ENCODE measurements around the gene LARP1. TPM values are rescaled to one million over a fixed set of nuclear protein-coding genes. Genes with fewer than 3 reads are reported as not detected.

LARP1 gene
- total RNA-seq, 1 experiment from 2014 or later, result 63.9 TPM

GRCh38 chr5:154737667-154738320 lies 17.4 kb upstream of the LARP1 start:
- Histone ChIP-seq H3K27ac (ENCODE audit: low read length) (no peak overlapping the region), H3K4me3 (ENCODE audit: low read length) (no peak overlapping the region), H2AFZ (ENCODE audit: low read length) (no peak overlapping the region)

GRCh38 chr5:154740483-154740882 lies 14.7 kb upstream of the LARP1 start:
- H3K27ac ChIP-seq (ENCODE audit: low read length), result no peak overlapping the region
- H3K9ac ChIP-seq (ENCODE audit: low read length), result no peak overlapping the region
- H4K20me1 ChIP-seq (ENCODE audit: low read length), result no peaks in the 10 kb centered on the region
- no peaks in the 10 kb centered on the region for H3K79me2 ChIP-seq (ENCODE audit: low read length)
- H3K9me2 ChIP-seq (replicated peaks; ENCODE audit: low read length), result no peaks in the 10 kb centered on the region
- ChIA-PET POLR2A (ENCODE audit: unreplicated experiment) (no interaction called here), CTCF (no interaction called here)
- H3K4me3 ChIP-seq (ENCODE audit: low read length), result no peak overlapping the region
- ATAC-seq (no peak), DNase-seq (no peak)
- no peaks in the 10 kb centered on the region for H3K4me1 ChIP-seq (ENCODE audit: insufficient read depth, low read length)
- H3K36me3 ChIP-seq (ENCODE audit: low read depth, low read length), result no peaks in the 10 kb centered on the region
- intact Hi-C loops (cut with micrococcal nuclease), result no loop called here
- H3K27me3 ChIP-seq (ENCODE audit: low read length), result no peaks in the 10 kb centered on the region
- no peaks in the 10 kb centered on the region for H3K9me3 ChIP-seq (ENCODE audit: low read length)
- no peak overlapping the region for H2AFZ ChIP-seq (ENCODE audit: low read length)
- BruUV-seq (replicated peaks), result no TSS peak
- no peak for TF ChIP-seq CTCF (conservative IDR thresholded peaks at IDR 0.05; ENCODE audit: low read depth, low read length)
- TF ChIP-seq EZH2phosphoT487 (IDR thresholded peaks at IDR 0.05; ENCODE audit: borderline replicate concordance, low read length), result no peak
- TF ChIP-seq EZH2 (IDR thresholded peaks at IDR 0.05; ENCODE audit: low read length, unreplicated experiment), result no peak
- H3F3A ChIP-seq (ENCODE audit: low read length, unreplicated experiment), result no peaks in the 10 kb centered on the region
- no peak overlapping the region for H3K4me2 ChIP-seq (ENCODE audit: low read length)

More at GRCh38 chr5:154737667-154738320, 17.4 kb upstream of the LARP1 start:
- H3K79me2 ChIP-seq (ENCODE audit: low read length), result no peaks in the 10 kb centered on the region
- no peaks in the 10 kb centered on the region for H3K27me3 ChIP-seq (ENCODE audit: low read length)
- no peaks in the 10 kb centered on the region for H3K36me3 ChIP-seq (ENCODE audit: low read depth, low read length)
- ChIA-PET POLR2A (ENCODE audit: unreplicated experiment) (no interaction called here), CTCF (no interaction called here)
- BruUV-seq (replicated peaks), result no TSS peak
- no peaks in the 10 kb centered on the region for H3K9me2 ChIP-seq (replicated peaks; ENCODE audit: low read length)
- intact Hi-C loops (cut with micrococcal nuclease), result no loop called here
- no peak overlapping the region for H3K4me2 ChIP-seq (ENCODE audit: low read length)
- ATAC-seq (no peak), DNase-seq (no peak)
- no peak overlapping the region for H3K9ac ChIP-seq (ENCODE audit: low read length)
- no peaks in the 10 kb centered on the region for H3K9me3 ChIP-seq (ENCODE audit: low read length)
- H3F3A ChIP-seq (ENCODE audit: low read length, unreplicated experiment), result no peaks in the 10 kb centered on the region
- H3K4me1 ChIP-seq (ENCODE audit: insufficient read depth, low read length), result no peaks in the 10 kb centered on the region
- H4K20me1 ChIP-seq (ENCODE audit: low read length), result no peaks in the 10 kb centered on the region
- TF ChIP-seq EZH2 (IDR thresholded peaks at IDR 0.05; ENCODE audit: low read length, unreplicated experiment) (no peak), EZH2phosphoT487 (IDR thresholded peaks at IDR 0.05; ENCODE audit: borderline replicate concordance, low read length) (no peak), CTCF (conservative IDR thresholded peaks at IDR 0.05; ENCODE audit: low read depth, low read length) (no peak)

GRCh38 chr5:154740957-154741356 lies 14.2 kb upstream of the LARP1 start:
- Histone ChIP-seq H3K79me2 (ENCODE audit: low read length) (no peaks in the 10 kb centered on the region), H3K27me3 (ENCODE audit: low read length) (no peaks in the 10 kb centered on the region), H2AFZ (ENCODE audit: low read length) (no peak overlapping the region), H3K36me3 (ENCODE audit: low read depth, low read length) (no peaks in the 10 kb centered on the region), H3K27ac (ENCODE audit: low read length) (no peak overlapping the region), H3K9me2 (replicated peaks; ENCODE audit: low read length) (no peaks in the 10 kb centered on the region), H3F3A (ENCODE audit: low read length, unreplicated experiment) (no peaks in the 10 kb centered on the region), H3K9me3 (ENCODE audit: low read length) (no peaks in the 10 kb centered on the region), H3K4me2 (ENCODE audit: low read length) (no peak overlapping the region), H4K20me1 (ENCODE audit: low read length) (no peaks in the 10 kb centered on the region), H3K9ac (ENCODE audit: low read length) (no peak overlapping the region), H3K4me1 (ENCODE audit: insufficient read depth, low read length) (no peaks in the 10 kb centered on the region), H3K4me3 (ENCODE audit: low read length) (no peak overlapping the region)
- ATAC-seq, result no peak
- ChIA-PET CTCF (no interaction called here), POLR2A (ENCODE audit: unreplicated experiment) (no interaction called here)
- no TSS peak for BruUV-seq (replicated peaks)
- TF ChIP-seq EZH2phosphoT487 (IDR thresholded peaks at IDR 0.05; ENCODE audit: borderline replicate concordance, low read length), result no peak
- TF ChIP-seq CTCF (conservative IDR thresholded peaks at IDR 0.05; ENCODE audit: low read depth, low read length), result no peak
- TF ChIP-seq EZH2 (IDR thresholded peaks at IDR 0.05; ENCODE audit: low read length, unreplicated experiment), result no peak
- intact Hi-C loops (cut with micrococcal nuclease), result no loop called here
- no peak for DNase-seq
